UCSD-AML1 (cell line): Measurements from ENCODE around the gene PUSL1.

Source experiments
- DNase-seq: peaks from one replicate; lab custom pipeline; 2025; ENCODE audit not compliant: unreplicated experiment; lab: John Stamatoyannopoulos, UW

The PUSL1 gene

DNA sequence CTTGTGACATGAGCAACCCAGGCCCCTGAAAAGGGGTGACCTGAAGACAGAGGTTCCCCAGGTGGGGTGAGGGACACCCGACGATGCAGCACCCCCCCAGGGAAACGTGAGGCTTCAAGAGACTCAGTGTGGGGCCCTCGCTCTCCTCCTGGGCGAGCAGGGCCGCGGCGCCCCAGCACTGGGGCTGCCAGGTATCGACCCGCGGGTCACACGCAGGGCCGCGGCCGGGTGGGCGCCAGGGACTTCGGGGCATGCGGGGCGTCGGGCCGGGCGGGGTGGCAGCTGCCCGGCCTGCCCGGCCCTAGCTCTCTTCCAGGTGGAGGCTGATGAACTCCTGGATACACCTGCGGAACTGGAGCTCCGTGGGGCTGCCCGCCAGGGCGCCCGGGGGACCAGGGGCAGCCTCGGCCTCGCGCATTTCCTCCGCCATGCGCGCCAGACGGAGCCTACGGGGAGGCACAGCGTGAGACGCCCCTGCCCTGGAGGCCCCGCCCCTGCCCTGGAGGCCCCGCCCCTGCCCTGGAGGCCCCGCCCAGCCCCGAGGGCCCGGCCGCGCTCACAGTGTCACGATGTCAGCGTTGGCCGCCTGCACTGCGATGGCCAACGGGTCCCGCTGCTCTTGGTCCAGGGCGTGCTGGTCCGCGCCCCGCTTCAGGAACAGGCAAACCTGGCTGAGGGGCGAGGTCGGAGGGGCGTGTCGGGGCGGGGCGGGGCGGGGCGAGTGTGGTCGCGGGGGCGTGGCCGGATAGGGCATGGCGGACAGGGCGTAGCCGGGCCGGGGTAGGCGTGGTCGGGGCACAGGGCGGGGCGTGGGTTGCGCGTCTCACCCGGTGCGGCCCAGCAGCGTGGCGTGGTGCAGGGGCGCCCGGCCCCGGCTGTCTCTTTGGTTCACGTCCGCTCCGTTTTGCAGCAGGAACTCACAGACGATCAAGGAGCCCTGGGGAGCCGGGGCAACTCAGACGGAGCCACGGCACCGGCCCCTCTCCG is 14.8 kb upstream of the PUSL1 start:
- no peak for DNase-seq

DNA sequence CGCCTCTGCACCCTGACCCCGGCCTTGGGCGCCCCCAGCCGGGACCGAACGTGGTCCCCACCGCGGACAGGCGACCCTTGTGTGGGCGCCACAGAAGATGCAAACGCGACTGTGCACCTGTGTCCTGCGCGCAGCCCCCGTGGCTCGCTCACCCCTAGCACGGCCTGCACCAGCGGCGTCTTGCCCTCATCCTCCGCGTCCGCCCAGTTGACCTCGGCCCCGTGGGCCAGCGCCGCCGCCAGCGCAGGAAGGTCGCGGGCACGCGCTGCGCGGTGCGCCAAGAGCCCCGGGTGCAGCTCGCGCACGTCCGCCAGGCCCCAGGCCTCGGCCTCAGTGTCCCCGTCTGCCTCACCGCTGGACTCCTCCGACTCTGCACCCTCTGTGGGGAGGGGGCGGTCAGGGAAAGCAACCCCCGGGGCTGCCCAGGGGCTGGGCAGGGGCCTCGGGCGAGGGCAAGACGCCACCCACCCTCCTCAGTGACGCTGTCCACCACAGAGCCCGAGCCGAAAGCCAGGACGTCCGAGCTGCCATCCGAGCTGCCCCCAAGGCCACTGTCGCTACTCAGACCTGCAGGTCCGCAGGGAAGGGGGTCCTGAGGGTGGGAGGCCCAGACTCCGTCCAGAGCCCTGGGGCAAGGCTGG is 14.0 kb upstream of the PUSL1 start:
- DNase-seq = no peak

DNA sequence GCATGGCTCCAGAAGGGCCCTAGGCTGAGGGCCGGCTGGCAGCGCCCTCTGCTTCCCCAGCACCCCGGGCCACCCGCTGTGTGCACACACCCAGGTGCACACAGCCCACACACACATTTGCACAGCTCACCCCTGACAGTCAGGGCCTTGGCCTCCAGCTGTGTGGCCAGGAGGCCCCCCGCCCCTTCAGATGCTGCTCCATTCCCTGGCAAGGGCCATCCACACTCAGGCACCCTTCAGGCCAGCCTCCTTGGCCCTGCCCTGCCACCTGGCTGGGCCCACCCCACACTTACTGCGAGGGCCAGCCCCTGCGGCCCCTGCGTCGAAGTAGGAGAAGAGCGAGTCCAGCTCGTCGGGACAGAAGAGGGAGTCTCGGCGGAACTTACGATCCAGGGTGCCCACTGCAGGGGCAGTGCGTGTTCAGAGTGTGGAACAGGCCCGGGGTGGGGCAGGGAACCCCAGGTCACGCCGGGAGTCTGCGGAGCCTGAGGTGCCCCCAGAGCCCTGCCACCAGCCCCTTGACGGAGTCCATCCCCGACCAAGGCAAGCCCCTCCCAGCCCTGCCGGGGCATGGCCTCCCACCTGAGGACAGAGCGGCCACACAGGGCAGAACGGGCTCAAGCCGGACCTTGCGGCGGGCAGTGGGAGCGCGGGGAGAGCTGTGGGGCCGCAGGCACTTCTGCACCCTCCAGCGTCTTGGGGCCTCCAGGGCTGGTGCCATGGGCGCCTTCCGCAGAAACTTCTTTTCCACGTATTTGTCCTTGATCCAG is 13.1 kb upstream of the PUSL1 start:
- DNase-seq = no peak

DNA sequence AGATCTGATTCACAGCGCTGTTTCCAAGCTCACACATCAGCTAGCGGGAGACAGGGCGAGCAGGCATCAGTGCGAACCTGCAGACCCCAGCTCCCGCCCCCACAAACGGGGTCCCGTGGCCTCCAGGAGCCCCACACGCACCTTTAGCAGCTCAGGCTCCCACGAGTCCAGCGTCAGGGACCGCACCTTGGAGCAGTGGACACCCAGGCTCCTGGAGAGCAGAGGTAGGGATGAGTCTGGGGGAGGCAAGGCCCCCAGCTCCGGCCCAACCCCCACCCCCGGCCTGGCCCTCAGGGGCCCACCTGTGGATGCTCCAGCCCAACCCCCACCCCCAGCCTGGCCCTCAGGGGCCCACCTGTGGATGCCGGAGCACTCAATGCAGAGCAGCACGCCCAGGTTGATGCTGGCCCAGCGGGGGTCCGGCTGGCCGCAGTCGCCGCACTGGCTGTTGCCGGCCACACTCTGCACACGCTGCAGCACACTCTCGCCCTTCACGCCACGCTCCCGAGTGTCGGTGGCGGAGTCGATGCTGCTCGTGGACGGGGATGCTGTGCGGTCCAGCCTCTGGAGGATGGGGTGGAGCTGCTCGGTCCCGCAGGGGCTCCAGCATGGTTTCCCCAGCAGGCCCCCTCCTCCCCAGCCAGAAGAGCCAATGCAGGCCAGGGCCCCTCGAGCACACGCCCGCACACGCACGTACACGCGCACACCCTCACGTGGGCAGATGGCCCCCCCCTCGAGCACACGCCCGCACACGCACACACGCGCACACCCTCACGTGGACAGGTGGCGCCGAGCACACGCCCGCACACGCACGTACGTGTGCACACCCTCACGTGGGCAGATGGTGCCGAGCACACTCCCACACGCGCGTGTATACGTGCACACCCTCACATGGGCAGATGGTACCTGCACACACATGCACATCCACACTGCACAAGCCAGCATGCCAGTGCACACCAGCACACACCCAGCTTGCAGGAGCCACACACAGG is 12.0 kb upstream of the PUSL1 start:
- DNase-seq = no peak

DNA sequence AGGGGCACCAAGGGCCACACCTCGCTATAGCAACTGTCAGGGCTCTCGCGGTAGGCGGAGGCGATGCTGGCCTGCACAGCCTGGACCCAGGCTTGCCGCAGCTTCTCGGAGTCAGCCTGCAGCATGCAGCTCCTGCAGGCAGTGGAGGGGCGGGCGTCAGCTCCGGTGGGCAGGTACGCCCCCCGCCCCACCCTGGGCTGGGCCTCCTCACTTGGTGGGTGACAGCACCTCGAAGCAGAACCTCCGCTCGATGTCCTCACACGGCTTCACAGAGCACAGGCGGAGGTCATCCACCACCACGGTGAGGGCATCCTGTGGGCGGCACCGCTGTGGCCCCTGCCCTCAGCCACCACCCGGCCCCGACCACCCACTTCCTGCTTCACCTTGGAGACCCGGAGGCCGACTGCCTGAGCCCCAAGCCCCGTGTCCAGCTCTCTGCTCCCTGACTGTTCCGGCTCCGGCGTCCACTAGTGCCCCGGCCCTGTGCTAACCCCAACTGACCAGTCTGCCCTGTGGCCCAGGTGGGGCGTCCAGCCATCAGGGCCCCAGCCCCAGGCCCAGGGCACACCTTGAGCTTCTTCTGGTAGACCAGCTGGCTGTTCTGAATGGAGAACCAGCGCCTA is 10.5 kb upstream of the PUSL1 start:
- DNase-seq = no peak

DNA sequence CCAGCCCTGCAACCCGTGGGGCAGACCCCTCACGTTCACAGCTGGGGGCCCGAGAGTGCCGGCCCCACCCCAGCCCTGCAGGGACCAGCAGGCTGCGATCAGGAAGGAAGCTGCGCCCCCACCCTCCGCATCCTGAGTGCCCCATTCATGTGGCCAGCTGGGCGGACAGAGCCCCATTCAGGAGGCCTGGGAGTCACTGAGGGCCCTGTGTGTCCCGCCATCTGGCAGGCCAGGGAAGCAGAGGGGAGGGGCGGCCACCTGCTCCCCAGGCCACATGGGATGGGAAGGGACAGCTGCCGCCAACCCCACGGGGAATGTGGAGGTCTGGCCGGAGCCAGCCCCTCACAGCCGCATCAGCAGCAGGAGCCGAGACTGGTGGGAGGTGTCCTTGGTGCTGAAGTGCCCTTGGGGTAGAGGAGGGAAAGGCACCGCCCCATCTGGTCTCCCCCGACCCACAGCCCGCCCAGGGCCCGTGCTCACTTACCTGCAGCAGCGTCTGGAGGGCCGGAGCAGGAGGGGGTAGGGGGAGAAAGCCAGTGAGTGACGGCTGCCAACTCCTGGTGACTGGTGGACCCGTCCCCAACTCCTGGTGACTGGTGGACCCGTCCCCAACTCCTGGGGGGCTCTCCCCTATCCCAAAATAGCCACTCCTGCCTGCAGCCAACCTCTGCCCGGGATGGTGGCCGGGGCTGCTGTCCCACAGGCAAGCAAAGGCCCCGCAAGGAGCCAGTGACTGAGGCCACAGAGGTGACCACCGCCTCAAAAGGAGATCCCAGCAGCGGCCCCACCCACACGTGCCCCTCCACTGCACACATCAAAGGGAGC is 9.3 kb upstream of the PUSL1 start:
- no peak for DNase-seq

DNA sequence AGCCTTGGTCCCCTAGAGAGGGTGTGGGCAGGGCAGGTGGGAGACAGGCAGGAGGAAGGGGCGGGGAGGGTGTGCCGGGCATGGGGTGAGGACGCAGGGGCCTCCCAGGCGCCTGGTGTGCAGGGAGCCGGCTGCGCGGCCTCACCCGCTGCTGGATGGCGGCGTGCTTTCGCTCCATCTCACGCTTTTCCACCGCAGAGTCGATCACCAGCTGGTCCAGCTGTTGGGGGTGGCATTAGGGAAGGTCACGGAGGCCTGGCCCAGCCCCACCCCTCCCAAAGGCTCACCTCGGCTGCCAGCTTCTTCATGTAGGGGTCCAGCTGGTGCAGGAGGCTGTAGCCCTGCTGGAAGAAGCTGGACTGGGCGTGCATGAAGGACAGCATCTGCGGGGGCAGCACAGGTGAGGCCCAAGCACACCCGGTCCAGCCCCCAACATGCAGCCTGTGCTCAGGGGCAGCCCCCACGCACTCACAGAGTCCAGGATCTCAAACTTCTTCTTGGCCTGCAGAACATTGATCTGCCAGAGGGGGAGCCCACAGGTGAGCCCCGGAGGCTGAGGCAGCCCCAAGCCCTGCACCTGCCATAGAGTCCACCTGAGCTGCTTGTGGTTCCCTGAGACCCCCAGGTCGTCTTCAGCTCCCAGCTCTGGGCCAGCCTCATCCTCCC is 8.6 kb upstream of the PUSL1 start:
- DNase-seq = no peak

DNA sequence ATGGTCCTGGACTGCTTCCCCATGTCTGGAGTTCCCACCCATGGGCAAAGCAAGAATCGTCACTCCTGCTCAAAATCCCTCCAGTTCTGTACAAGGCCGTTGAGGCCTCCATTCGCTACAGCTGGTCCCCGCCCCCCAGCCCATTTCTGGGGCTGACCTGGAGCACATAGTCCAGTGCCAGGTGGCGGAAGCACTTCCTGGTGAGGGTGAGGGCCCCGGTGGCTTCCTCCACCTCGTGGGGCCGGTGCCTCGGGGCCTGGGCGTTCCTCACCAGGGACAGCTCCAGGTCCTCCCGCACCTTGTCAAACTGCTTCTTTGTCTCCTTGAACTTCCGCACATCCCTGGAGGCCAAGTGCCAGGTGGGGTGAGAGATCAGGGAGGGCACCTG is 8.1 kb upstream of the PUSL1 start:
- no peak for DNase-seq

DNA sequence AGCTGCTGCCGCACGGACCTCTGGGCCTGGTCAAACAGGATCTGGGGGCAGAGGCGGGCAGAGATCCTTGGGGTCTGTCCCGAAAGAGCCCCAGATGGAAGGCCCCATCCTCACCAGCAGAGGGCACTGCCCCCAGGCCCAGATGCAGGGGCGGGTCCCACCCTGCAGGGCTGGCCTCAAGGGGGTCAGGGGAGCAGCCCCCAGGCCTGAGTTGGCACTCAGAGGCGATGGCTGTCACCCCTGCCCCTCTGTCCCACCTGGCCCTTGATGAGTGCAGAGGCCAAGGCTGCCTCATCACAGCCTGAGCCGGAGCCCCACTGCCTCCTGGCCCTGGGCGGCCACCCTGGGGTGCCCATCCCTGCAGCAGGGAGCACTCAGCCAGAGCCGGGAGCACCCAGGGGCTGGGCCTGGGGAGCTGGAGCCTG is 6.4 kb upstream of the PUSL1 start:
- DNase-seq = no peak

DNA sequence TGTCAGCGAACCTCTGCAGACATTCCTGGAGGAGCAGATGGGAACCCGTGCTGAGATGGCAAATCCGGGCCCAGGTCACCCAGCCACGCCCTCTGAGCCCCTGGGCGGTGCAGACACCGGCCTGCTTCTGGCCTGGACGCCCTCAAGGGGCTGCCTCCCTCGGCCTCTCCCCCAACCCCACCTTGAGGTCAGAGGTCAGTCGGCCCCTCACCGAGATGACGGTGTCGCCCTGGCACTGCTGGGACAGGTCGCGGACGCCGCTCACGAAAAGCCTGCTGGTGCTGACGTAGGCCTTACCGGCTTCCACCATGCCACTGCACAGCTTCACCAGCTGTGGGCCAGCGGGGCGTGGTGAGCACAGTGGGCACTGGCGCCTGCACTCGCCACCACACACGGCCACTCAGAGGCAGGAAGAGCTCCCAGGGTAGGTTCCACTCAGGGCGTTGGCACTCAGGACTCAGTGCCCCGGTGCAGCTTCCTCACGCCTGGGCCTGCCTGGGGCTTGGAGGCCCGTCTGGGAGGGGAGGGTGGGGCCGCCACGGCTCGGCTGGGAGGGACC is 5.4 kb upstream of the PUSL1 start:
- DNase-seq = no peak

DNA sequence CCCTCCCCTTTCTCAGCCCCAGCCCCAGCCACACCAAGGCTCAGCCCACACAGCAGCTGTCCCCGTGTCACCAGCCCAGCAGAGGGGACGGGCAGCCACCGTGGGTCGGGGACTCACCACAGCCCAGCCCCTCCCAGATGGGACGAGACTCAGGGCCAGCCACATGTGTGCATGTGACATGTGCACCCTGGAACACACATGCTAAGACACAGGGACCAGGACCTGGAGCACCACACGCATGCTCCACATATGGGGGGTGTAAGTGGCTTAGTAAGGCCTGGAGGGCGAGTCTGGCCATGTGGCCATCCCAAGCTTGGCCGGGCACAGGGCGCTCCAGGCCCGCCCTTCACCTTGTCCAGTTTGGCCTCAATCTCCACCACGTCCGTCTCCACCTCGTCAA is 4.7 kb upstream of the PUSL1 start:
- DNase-seq = no peak

DNA sequence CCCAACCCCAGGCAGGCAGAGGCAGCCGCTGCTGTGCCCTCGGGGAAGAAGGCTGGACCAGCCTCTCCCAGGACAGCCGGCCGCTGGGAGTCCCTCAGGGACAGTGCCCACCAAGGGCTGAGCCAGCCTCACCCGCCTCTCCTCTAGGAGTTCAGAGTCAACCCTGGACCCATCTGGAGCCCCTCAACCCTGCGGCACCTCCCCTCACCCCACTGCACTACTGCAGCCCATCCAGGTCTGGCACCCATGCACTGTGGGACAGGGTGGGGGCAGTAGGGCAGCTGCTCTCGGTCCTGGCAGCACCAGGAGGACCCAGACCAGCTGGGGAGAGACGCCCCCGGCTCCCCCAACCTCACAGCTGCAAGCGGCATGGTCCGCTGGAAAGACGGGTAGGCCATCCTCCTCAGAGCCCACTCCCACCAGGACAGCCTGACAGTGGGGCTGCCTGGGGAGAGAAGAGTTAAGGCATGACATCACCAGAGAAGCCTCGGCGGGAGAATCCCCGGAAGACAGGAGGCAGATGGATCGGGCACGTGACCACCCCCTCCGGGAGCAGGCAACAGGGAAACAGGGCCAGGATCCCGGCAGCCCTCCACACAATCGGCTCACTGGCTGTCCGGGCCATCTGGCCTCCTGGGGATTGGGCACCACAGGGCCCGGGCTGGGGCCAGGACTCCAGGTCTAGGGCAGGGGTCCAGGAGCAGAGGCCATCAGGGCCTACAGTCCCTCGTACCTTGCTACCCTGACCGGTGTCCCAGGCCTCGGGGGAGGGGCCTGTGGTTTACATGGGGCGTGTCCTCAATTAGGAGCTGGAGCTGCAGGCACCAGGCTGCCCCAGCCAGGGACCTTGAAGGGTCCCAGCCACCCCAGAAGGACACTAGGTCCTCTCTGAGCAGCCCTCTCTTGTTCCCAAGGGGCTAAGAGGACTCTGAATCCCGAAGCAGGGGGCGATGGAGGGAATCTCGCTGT is 3.8 kb upstream of the PUSL1 start:
- DNase-seq = no peak

DNA sequence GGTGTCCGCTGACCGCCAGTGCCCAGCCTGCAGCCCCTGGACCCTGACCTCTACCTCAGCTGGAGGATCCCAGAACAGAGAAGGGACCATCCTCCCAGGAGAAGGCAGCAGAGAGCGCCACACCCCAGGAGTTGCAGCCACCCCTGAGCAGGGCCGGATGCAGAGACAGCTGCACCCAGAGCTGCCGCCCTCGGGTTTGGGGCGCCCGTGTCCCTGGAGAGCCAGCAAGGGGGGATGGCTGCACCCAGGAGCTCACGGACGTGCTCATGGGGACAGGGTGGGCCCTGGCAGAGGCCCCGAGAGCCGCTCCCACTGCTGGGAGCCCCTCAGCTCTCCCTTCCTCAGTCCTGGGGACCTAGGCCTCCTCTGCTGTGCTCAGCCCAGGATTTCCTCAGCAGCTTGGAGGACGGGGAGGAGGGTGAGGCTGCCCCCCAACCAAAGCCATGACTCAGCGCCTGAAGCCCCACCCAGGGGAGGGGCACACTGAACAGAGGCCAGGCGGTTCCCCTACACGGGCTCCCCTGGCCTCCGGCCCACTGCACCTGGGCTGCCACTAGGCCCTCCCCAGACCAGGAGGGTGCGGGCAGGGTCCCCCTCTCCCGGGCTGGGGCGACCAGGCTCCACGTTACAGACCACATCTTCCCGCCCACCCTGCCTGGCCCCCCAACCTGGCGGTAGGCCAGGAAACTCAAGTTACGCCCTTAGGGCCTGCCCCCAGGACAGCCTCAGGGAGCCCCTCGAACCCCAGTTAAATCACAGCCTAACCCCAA is 2.9 kb upstream of the PUSL1 start:
- peak; percentile 47 for DNase-seq

DNA sequence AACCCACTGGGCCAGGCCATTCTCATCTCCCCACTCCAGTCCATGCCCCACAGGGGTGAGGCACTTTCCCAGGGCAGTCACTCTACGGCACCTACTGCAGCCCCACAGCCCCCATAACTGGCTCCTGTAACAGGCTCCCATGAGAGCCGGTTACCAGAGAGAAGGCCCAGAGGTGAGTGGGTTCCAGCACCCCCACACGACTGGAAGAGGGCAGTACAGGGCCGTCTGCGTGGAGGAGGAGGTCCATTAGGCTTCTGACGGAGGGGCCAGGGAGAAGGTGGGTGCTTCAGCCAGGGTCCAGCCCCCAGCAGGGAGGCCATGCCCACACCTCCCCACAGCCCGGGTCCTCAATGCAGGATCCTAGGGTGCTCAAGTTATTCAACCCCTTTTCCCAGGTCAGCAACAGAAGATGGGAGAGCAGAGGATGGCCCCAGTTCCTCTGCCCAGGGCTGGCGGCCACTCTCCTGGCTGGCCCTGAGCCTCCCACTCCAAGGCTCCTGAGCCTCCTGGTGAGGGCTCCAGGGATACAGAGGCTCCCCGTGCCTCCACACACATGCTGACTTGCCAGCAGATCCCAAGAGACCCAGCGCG is 2.2 kb upstream of the PUSL1 start:
- no peak for DNase-seq

DNA sequence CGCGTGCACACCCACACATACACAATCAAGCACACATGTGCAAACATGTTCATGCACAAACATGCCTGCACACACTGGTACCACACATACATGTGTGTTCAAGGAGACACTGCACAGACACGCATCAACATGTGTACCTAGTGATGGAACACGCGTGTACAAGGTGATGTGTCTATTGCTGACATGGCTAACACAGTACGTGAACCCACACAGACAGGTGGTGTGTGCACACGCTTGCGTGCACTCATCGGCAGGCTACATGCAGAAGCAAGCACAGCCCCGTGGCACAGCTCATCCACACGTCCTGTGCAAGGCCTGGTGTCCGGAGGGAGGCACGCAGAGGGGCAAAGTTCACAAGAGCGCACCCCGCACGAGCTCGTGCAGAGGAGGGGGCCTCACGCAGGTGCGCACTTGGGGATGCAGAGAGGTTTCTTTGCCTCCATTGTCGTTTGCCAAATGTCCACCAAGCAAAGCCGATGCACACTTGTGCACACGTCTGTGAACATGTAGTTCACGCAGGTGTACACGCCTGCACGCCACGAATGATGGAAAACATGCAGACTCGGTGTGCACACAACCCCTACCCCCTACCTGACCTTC is 1.6 kb upstream of the PUSL1 start:
- no peak for DNase-seq
